Fibroblast of skin of abdomen (primary cell): ENCODE data around the gene VPS4A.
"Not testable (repeated sequence)": the region's sequence is repeated elsewhere in the genome, so short reads cannot be mapped to it uniquely, and the experiment has no call there.

ENCODE experiments used
- DNase-seq: peaks from one replicate; pipeline ENCODE4 v3.0.0-alpha.2; 2013

The VPS4A gene

GRCh38 chr16:69327585-69328310 is 16.6 kb downstream of the VPS4A start:
- DNase-seq: no peak

- DNase-seq: no peak
Observed at GRCh38 chr16:69328854-69329316, 17.7 kb downstream of the VPS4A start.

- DNase-seq: peak; percentile 25
Observed at GRCh38 chr16:69329369-69330285, 18.5 kb downstream of the VPS4A start.

- peak; percentile 93 for DNase-seq
Observed at GRCh38 chr16:69330286-69331109, 19.3 kb downstream of the VPS4A start, which contains the start of gene PDF. Gene PDF (minus strand): TSS chr16:69330588. CDS start chr16:69330570, 18 bp downstream.

GRCh38 chr16:69334696-69335095 is 23.5 kb downstream of the VPS4A start:
- DNase-seq: no peak

GRCh38 chr16:69338557-69339288 is 27.6 kb downstream of the VPS4A start:
- no peak for DNase-seq

- peak; percentile 99 for DNase-seq
Observed at GRCh38 chr16:69339289-69340094, 28.3 kb downstream of the VPS4A start, which contains the start of the genes COG8 and NIP7. Gene COG8 (minus strand): TSS chr16:69339564. CDS start chr16:69339552, 12 bp downstream. Gene NIP7 (plus strand): TSS chr16:69339772. CDS start chr16:69339830, 58 bp downstream.

- no peak for DNase-seq
Observed at GRCh38 chr16:69340095-69340644, 29.0 kb downstream of the VPS4A start.

- DNase-seq: no peak
Observed at GRCh38 chr16:69344171-69344570, 33.0 kb downstream of the VPS4A start.

GRCh38 chr16:69345923-69346322 is 34.8 kb downstream of the VPS4A start:
- no peak for DNase-seq

GRCh38 chr16:69346683-69347082 is 35.5 kb downstream of the VPS4A start:
- no peak for DNase-seq

GRCh38 chr16:69348222-69348621 is 37.1 kb downstream of the VPS4A start:
- DNase-seq: no peak

GRCh38 chr16:69349536-69349935 is 38.4 kb downstream of the VPS4A start:
- no peak for DNase-seq

- DNase-seq: no peak
Observed at GRCh38 chr16:69350536-69351133, 39.5 kb downstream of the VPS4A start.

GRCh38 chr16:69351309-69352027 is 40.3 kb downstream of the VPS4A start, which contains the start of gene TMED6:
Gene TMED6 (minus strand): TSS chr16:69351786. CDS start chr16:69351753, 33 bp downstream.
- no peak for DNase-seq

GRCh38 chr16:69360070-69360469 is 48.9 kb downstream of the VPS4A start:
- DNase-seq: not testable (repeated sequence)

- no peak for DNase-seq
Observed at GRCh38 chr16:69363281-69363717, 52.1 kb downstream of the VPS4A start.

- DNase-seq: no peak
Observed at GRCh38 chr16:69364088-69364487, 52.9 kb downstream of the VPS4A start.

GRCh38 chr16:69365901-69366300 is 54.8 kb downstream of the VPS4A start:
- DNase-seq: no peak
